Measurements from ENCODE around the gene KASH5.

Gene KASH5

GRCh38 chr19:49427855-49428546 is 40.0 kb downstream of the KASH5 start:
- TF ChIP-seq REST (IDR thresholded peaks at IDR 0.05; ENCODE audit: insufficient replicate concordance, low read depth) (no peak), GABPA (IDR thresholded peaks at IDR 0.05; ENCODE audit: low read depth) (no peak), CTCF (IDR thresholded peaks at IDR 0.05; ENCODE audit: insufficient read depth, low read length) (no peak), SPI1 (IDR thresholded peaks at IDR 0.05; ENCODE audit: borderline replicate concordance, low read depth) (no peak), POLR2AphosphoS5 (IDR thresholded peaks at IDR 0.05; ENCODE audit: low read depth) (no peak)
- Histone ChIP-seq H3K4me3 (replicated peaks; ENCODE audit: insufficient read depth, low read length) (no peak overlapping the region), H3K27ac (replicated peaks) (no peak overlapping the region), H3K27me3 (ENCODE audit: insufficient read depth, poor library complexity, severe bottlenecking) (peaks cover 72% of the 10 kb centered on the region)
- no peak for DNase-seq (ENCODE audit: low read depth in 1 of 2, low spot score in 1 of 2)

GRCh38 chr19:49428547-49429451 is 40.8 kb downstream of the KASH5 start:
- Histone ChIP-seq H3K27me3 (ENCODE audit: insufficient read depth, poor library complexity, severe bottlenecking) (peaks cover 66% of the 10 kb centered on the region), H3K4me3 (replicated peaks; ENCODE audit: insufficient read depth, low read length) (no peak overlapping the region), H3K27ac (replicated peaks) (no peak overlapping the region)
- TF ChIP-seq REST (IDR thresholded peaks at IDR 0.05; ENCODE audit: insufficient replicate concordance, low read depth) (no peak), SPI1 (IDR thresholded peaks at IDR 0.05; ENCODE audit: borderline replicate concordance, low read depth) (no peak), GABPA (IDR thresholded peaks at IDR 0.05; ENCODE audit: low read depth) (no peak), POLR2AphosphoS5 (IDR thresholded peaks at IDR 0.05; ENCODE audit: low read depth) (no peak), CTCF (IDR thresholded peaks at IDR 0.05; ENCODE audit: insufficient read depth, low read length) (no peak)
- DNase-seq (ENCODE audit: low read depth in 1 of 2, low spot score in 1 of 2): no peak

- Histone ChIP-seq H3K27me3 (ENCODE audit: insufficient read depth, poor library complexity, severe bottlenecking) (peaks cover 56% of the 10 kb centered on the region), H3K4me3 (replicated peaks; ENCODE audit: insufficient read depth, low read length) (no peak overlapping the region), H3K27ac (replicated peaks) (no peak overlapping the region)
- no peak for DNase-seq (ENCODE audit: low read depth in 1 of 2, low spot score in 1 of 2)
- TF ChIP-seq CTCF (IDR thresholded peaks at IDR 0.05; ENCODE audit: insufficient read depth, low read length): no peak
- no peak for TF ChIP-seq POLR2AphosphoS5 (IDR thresholded peaks at IDR 0.05; ENCODE audit: low read depth)
- no peak for TF ChIP-seq REST (IDR thresholded peaks at IDR 0.05; ENCODE audit: insufficient replicate concordance, low read depth)
- no peak for TF ChIP-seq GABPA (IDR thresholded peaks at IDR 0.05; ENCODE audit: low read depth)
- TF ChIP-seq SPI1 (IDR thresholded peaks at IDR 0.05; ENCODE audit: borderline replicate concordance, low read depth): no peak
Observed at GRCh38 chr19:49430172-49430677, 42.2 kb downstream of the KASH5 start.
